ENCODE measurements around the gene TSEN15. TPM values are rescaled to one million over a fixed set of nuclear protein-coding genes. Genes with fewer than 3 reads are reported as not detected.

Gene TSEN15
- total and polyA plus RNA-seq, 9 of the 15 experiments (the other 6 are each of a cell fraction or from before 2014, with no cell fraction given), result 25.6 to 121 (median 91.3) TPM

- in situ Hi-C loops (cut with MboI) (no loop called here), intact Hi-C loops (cut with micrococcal nuclease) (no loop called here)
- H3K9ac ChIP-seq (ENCODE audit: insufficient read depth in 1 of 2, low read depth in 2 of 2, low read length in 2 of 2), result no peak overlapping the region
- H3K4me3 ChIP-seq, result no peak overlapping the region
- no peak for FAIRE-seq
- ATAC-seq, result no peak
- H3K4me2 ChIP-seq (ENCODE audit: insufficient read depth, low read length), result no peak overlapping the region
- TF ChIP-seq PCBP1 (IDR thresholded peaks at IDR 0.05; ENCODE audit: low read depth, low read length, poor library complexity, severe bottlenecking) (no peak), TSC22D4 (tag; IDR thresholded peaks at IDR 0.05) (no peak), NFATC3 (IDR thresholded peaks at IDR 0.05) (no peak), CXXC5 (CRISPR knock-in tag; IDR thresholded peaks at IDR 0.05) (no peak), MCM3 (IDR thresholded peaks at IDR 0.05) (no peak), MTA2 (IDR thresholded peaks at IDR 0.05; ENCODE audit: low read depth) (no peak), E2F1 (CRISPR knock-in tag; IDR thresholded peaks at IDR 0.05) (no peak), ATF2 (CRISPR knock-in tag; IDR thresholded peaks at IDR 0.05) (no peak), CBFA2T2 (conservative IDR thresholded peaks at IDR 0.05) (no peak), FOSL1 (tag; conservative IDR thresholded peaks at IDR 0.05) (no peak)
- TF ChIP-seq, protein P1, sequence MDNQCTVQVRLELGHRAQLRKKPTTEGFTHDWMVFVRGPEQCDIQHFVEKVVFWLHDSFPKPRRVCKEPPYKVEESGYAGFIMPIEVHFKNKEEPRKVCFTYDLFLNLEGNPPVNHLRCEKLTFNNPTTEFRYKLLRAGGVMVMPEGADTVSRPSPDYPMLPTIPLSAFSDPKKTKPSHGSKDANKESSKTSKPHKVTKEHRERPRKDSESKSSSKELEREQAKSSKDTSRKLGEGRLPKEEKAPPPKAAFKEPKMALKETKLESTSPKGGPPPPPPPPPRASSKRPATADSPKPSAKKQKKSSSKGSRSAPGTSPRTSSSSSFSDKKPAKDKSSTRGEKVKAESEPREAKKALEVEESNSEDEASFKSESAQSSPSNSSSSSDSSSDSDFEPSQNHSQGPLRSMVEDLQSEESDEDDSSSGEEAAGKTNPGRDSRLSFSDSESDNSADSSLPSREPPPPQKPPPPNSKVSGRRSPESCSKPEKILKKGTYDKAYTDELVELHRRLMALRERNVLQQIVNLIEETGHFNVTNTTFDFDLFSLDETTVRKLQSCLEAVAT (IDR thresholded peaks at IDR 0.05), result no peak
- TF ChIP-seq, protein P2, sequence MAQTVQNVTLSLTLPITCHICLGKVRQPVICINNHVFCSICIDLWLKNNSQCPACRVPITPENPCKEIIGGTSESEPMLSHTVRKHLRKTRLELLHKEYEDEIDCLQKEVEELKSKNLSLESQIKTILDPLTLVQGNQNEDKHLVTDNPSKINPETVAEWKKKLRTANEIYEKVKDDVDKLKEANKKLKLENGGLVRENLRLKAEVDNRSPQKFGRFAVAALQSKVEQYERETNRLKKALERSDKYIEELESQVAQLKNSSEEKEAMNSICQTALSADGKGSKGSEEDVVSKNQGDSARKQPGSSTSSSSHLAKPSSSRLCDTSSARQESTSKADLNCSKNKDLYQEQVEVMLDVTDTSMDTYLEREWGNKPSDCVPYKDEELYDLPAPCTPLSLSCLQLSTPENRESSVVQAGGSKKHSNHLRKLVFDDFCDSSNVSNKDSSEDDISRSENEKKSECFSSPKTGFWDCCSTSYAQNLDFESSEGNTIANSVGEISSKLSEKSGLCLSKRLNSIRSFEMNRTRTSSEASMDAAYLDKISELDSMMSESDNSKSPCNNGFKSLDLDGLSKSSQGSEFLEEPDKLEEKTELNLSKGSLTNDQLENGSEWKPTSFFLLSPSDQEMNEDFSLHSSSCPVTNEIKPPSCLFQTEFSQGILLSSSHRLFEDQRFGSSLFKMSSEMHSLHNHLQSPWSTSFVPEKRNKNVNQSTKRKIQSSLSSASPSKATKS (CRISPR knock-in tag; IDR thresholded peaks at IDR 0.05), result no peak
- TF ChIP-seq, protein P3, sequence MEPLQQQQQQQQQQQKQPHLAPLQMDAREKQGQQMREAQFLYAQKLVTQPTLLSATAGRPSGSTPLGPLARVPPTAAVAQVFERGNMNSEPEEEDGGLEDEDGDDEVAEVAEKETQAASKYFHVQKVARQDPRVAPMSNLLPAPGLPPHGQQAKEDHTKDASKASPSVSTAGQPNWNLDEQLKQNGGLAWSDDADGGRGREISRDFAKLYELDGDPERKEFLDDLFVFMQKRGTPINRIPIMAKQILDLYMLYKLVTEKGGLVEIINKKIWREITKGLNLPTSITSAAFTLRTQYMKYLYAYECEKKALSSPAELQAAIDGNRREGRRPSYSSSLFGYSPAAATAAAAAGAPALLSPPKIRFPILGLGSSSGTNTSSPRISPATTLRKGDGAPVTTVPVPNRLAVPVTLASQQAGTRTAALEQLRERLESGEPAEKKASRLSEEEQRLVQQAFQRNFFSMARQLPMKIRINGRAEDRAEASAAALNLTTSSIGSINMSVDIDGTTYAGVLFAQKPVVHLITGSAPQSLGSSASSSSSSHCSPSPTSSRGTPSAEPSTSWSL (CRISPR knock-in tag; IDR thresholded peaks at IDR 0.05; ENCODE audit: borderline replicate concordance), result no peak
- TF ChIP-seq, protein P4, sequence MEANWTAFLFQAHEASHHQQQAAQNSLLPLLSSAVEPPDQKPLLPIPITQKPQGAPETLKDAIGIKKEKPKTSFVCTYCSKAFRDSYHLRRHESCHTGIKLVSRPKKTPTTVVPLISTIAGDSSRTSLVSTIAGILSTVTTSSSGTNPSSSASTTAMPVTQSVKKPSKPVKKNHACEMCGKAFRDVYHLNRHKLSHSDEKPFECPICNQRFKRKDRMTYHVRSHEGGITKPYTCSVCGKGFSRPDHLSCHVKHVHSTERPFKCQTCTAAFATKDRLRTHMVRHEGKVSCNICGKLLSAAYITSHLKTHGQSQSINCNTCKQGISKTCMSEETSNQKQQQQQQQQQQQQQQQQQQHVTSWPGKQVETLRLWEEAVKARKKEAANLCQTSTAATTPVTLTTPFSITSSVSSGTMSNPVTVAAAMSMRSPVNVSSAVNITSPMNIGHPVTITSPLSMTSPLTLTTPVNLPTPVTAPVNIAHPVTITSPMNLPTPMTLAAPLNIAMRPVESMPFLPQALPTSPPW (CRISPR knock-in tag; IDR thresholded peaks at IDR 0.05), result no peak
- no peaks in the 10 kb centered on the region for H3K36me3 ChIP-seq (ENCODE audit: control insufficient read depth, insufficient read depth, low read length)
- H4K20me1 ChIP-seq (replicated peaks; ENCODE audit: control insufficient read depth, insufficient read depth, low read length), result no peaks in the 10 kb centered on the region
- H3K9me3 ChIP-seq (replicated peaks; ENCODE audit: control insufficient read depth, insufficient read depth, low read depth, low read length), result no peaks in the 10 kb centered on the region
- no peaks in the 10 kb centered on the region for H3K9me1 ChIP-seq (ENCODE audit: control insufficient read depth, insufficient read depth, low read length)
- no peaks in the 10 kb centered on the region for H3K27me3 ChIP-seq (ENCODE audit: control insufficient read depth in 2 of 2, insufficient read depth in 2 of 2, low read length in 2 of 2)
- ChIA-PET CTCF (ENCODE audit: low intra/inter-chr PET ratio) (no interaction called here), POLR2A (interaction anchor here (0.6 to 1.5 kb wide), 2 partner anchors 11 to 38 kb away, joined by 3 read pairs; no protein-coding TSS in a partner anchor)
- H3K79me2 ChIP-seq (ENCODE audit: control insufficient read depth, insufficient read depth, low read length), result no peaks in the 10 kb centered on the region
- H3K27ac ChIP-seq (ENCODE audit: extremely low read depth, low read depth, low read length), result no peak overlapping the region
- DNase-seq (ENCODE audit: extremely low read depth in 1 of 4, low spot score in 3 of 4), result no peak
- no peak overlapping the region for H2AFZ ChIP-seq (ENCODE audit: low read depth, low read length)
- no peaks in the 10 kb centered on the region for H3K4me1 ChIP-seq (replicated peaks in 1 of 2; ENCODE audit: control insufficient read depth in 2 of 2, insufficient read depth in 2 of 2, low read length in 2 of 2)
- BruUV-seq (replicated peaks), result no TSS peak
These were observed 39.3 kb upstream of the TSEN15 start for GRCh38 chr1:184012187-184012586.

All from K562 (cell line).